PC-9 (cell line): ENCODE results near the gene CBX1. TPM values are rescaled to one million over a fixed set of nuclear protein-coding genes. Genes with fewer than 3 reads are reported as not detected.

Experiments
- BruUV-seq: library from RNA; stranded (reverse); fragments of 400-500 nt; replicated peaks from 2 replicates; lab custom pipeline; 2021; lab: Mats Ljungman, UMichigan
- CTCF ChIA-PET: fragments of 300-600 bp; sonication (Branson Sonifier 250); formaldehyde crosslinking; loops from one replicate; lab custom pipeline; 2022; ENCODE audit warnings: antibody characterized with exemption; lab: Charles Lee
- POLR2A ChIA-PET: fragments of 300-600 bp; sonication (Branson Sonifier 250); formaldehyde crosslinking; loops from one replicate; lab custom pipeline; 2022; ENCODE audit warnings: antibody characterized with exemption; ENCODE audit not compliant: unreplicated experiment; lab: Charles Lee
- DNase-seq, 2 experiments: peaks; one replicate each; pipeline versions ENCODE4 v3.0.0 to v3.0.0-alpha.2; 2015 to 2022; ENCODE audit warnings: mixed read lengths in 1 of 2
- H2AFZ ChIP-seq: fragments of 200-600 bp; sonication (generic); 2 replicates; pipeline ENCODE4 v1.8.1; 2017; ENCODE audit warnings: antibody characterized with exemption
- H3F3A ChIP-seq: fragments of 200-600 bp; sonication (generic); 2 replicates; pipeline ENCODE4 v1.8.1; 2017; ENCODE audit warnings: antibody characterized with exemption, mild to moderate bottlenecking, low read depth; ENCODE audit not compliant: insufficient read depth
- H3K27ac ChIP-seq: fragments of 200-600 bp; sonication (generic); 2 replicates; pipeline ENCODE4 v1.6.1; 2016; ENCODE audit warnings: mixed run types
- H3K27me3 ChIP-seq: fragments of 200-600 bp; sonication (generic); 2 replicates; pipeline ENCODE4 v1.6.1; 2016; ENCODE audit warnings: low read depth, mixed run types; ENCODE audit not compliant: insufficient read depth
- H3K36me3 ChIP-seq: fragments of 200-600 bp; sonication (generic); 2 replicates; pipeline ENCODE4 v1.6.1; 2016; ENCODE audit warnings: low read depth, mixed run types
- H3K4me1 ChIP-seq: fragments of 200-600 bp; sonication (generic); replicated peaks from 2 replicates; pipeline ENCODE4 v1.6.1; 2016; ENCODE audit warnings: mixed run types; ENCODE audit not compliant: insufficient read depth
- H3K4me2 ChIP-seq: fragments of 200-600 bp; sonication (generic); 2 replicates; pipeline ENCODE4 v1.6.1; 2017; ENCODE audit warnings: mixed run types
- H3K4me3 ChIP-seq: fragments of 200-600 bp; sonication (generic); 2 replicates; pipeline ENCODE4 v1.6.1; 2016; ENCODE audit warnings: mixed run types
- H3K79me2 ChIP-seq: fragments of 200-600 bp; sonication (generic); 2 replicates; pipeline ENCODE4 v1.6.1; 2017; ENCODE audit warnings: low read depth, mixed run types
- H3K9me2 ChIP-seq: fragments of 200-600 bp; sonication (generic); 2 replicates; pipeline ENCODE4 v1.8.1; 2017; ENCODE audit warnings: mild to moderate bottlenecking; ENCODE audit not compliant: insufficient read depth
- H3K9me3 ChIP-seq: fragments of 200-600 bp; sonication (generic); 2 replicates; pipeline ENCODE4 v1.8.1; 2016; ENCODE audit warnings: low read depth; ENCODE audit not compliant: insufficient read depth
- H4K20me1 ChIP-seq: fragments of 200-600 bp; sonication (generic); 2 replicates; pipeline ENCODE4 v1.8.1; 2017; ENCODE audit not compliant: insufficient read depth
- CTCF ChIP-seq: fragments of 200-600 bp; sonication (generic); conservative IDR thresholded peaks from 2 replicates; pipeline ENCODE4 v1.6.1; 2017; ENCODE audit warnings: mixed run types, antibody characterized with exemption, mild to moderate bottlenecking, moderate library complexity
- EZH2 ChIP-seq: fragments of 200-600 bp; sonication (generic); IDR thresholded peaks from 2 replicates; pipeline ENCODE4 v1.8.0; 2017; ENCODE audit warnings: antibody characterized with exemption, low read depth
- intact Hi-C: fragments of 100-400 bp; cut with micrococcal nuclease; formaldehyde crosslinking; loops from one replicate; pipeline ENCODE4 v1.10.0; 2022; ENCODE audit not compliant: unreplicated experiment
- total RNA-seq: library from RNA; stranded (reverse); gene quantifications from 2 replicates; pipeline ENCODE4 v1.2.3, GENCODE V29; 2021

Gene CBX1
- total RNA-seq, 1 experiment from 2014 or later, result 93.9 TPM

GRCh38 chr17:48056879-48057278, 44.4 kb downstream of the CBX1 start:
- peaks cover 20% of the 10 kb centered on the region for H3F3A ChIP-seq
- no peaks in the 10 kb centered on the region for H3K27me3 ChIP-seq
- TF ChIP-seq CTCF (no peak), EZH2 (no peak)
- H3K79me2 ChIP-seq, result peaks cover 34% of the 10 kb centered on the region
- DNase-seq, result no peak
- POLR2A ChIA-PET, result no interaction called here
- peaks cover 56% of the 10 kb centered on the region for H3K36me3 ChIP-seq
- intact Hi-C loops, result no loop called here
- no peaks in the 10 kb centered on the region for H4K20me1 ChIP-seq
- H3K9me2 ChIP-seq, result no peaks in the 10 kb centered on the region
- H2AFZ ChIP-seq, result no peak overlapping the region
- CTCF ChIA-PET, result no interaction called here
- BruUV-seq, result no TSS peak
- H3K4me2 ChIP-seq, result no peak overlapping the region
- H3K4me3 ChIP-seq, result no peak overlapping the region
- no peaks in the 10 kb centered on the region for H3K9me3 ChIP-seq
- peak overlapping the region; percentile 94 for H3K27ac ChIP-seq
- peaks cover 33% of the 10 kb centered on the region for H3K4me1 ChIP-seq

- no peaks in the 10 kb centered on the region for H3K9me2 ChIP-seq
- no peak for DNase-seq
- H3K4me2 ChIP-seq, result peak overlapping the region; percentile 45
- H3F3A ChIP-seq, result peaks cover 14% of the 10 kb centered on the region
- no peak overlapping the region for H2AFZ ChIP-seq
- H3K4me3 ChIP-seq, result no peak overlapping the region
- H3K9me3 ChIP-seq, result no peaks in the 10 kb centered on the region
- H4K20me1 ChIP-seq, result no peaks in the 10 kb centered on the region
- ChIA-PET POLR2A (no interaction called here), CTCF (interaction anchor here (0.6 kb wide), 1 partner anchor 19 kb away, joined by 3 read pairs; no protein-coding TSS in a partner anchor)
- no peaks in the 10 kb centered on the region for H3K27me3 ChIP-seq
- BruUV-seq, result no TSS peak
- intact Hi-C loops, result no loop called here
- H3K36me3 ChIP-seq, result peaks cover 56% of the 10 kb centered on the region
- TF ChIP-seq EZH2 (no peak), CTCF (no peak)
- H3K27ac ChIP-seq, result peak overlapping the region; percentile 94
- H3K79me2 ChIP-seq, result peaks cover 40% of the 10 kb centered on the region
- H3K4me1 ChIP-seq, result peaks cover 39% of the 10 kb centered on the region
These were observed 45.0 kb downstream of the CBX1 start for GRCh38 chr17:48056246-48056745.

- Histone ChIP-seq H3K36me3 (peaks cover 54% of the 10 kb centered on the region), H3K4me1 (peaks cover 45% of the 10 kb centered on the region), H3K9me2 (no peaks in the 10 kb centered on the region), H3K9me3 (no peaks in the 10 kb centered on the region), H3K79me2 (peaks cover 46% of the 10 kb centered on the region), H3K4me3 (no peak overlapping the region), H2AFZ (no peak overlapping the region), H3K27me3 (no peaks in the 10 kb centered on the region), H3F3A (peaks cover 14% of the 10 kb centered on the region; the same call in 1 of the 2 replicates), H3K27ac (peak overlapping the region; percentile 94), H3K4me2 (peak overlapping the region; percentile 45), H4K20me1 (no peaks in the 10 kb centered on the region)
- no TSS peak for BruUV-seq
- no peak for TF ChIP-seq CTCF
- no peak for TF ChIP-seq EZH2
- CTCF ChIA-PET, result interaction anchor here (0.6 kb wide), 1 partner anchor 19 kb away, joined by 3 read pairs; no protein-coding TSS in a partner anchor
- DNase-seq, result peak in 1 of 2 experiments; percentile 37
- POLR2A ChIA-PET, result no interaction called here
- intact Hi-C loops, result no loop called here
These were observed 45.6 kb downstream of the CBX1 start for GRCh38 chr17:48055531-48056245.
